NCI-H82 treated with DMSO at 0.1 percent for 48 hours (cell line): ENCODE data around the gene ATL3.
"Not testable (repeated sequence)": the region's sequence is repeated elsewhere in the genome, so short reads cannot be mapped to it uniquely, and the experiment has no call there.

Source experiments
- DNase-seq: peaks from one replicate; lab custom pipeline; 2025; ENCODE audit not compliant: unreplicated experiment; lab: John Stamatoyannopoulos, UW

ATL3 gene

DNA sequence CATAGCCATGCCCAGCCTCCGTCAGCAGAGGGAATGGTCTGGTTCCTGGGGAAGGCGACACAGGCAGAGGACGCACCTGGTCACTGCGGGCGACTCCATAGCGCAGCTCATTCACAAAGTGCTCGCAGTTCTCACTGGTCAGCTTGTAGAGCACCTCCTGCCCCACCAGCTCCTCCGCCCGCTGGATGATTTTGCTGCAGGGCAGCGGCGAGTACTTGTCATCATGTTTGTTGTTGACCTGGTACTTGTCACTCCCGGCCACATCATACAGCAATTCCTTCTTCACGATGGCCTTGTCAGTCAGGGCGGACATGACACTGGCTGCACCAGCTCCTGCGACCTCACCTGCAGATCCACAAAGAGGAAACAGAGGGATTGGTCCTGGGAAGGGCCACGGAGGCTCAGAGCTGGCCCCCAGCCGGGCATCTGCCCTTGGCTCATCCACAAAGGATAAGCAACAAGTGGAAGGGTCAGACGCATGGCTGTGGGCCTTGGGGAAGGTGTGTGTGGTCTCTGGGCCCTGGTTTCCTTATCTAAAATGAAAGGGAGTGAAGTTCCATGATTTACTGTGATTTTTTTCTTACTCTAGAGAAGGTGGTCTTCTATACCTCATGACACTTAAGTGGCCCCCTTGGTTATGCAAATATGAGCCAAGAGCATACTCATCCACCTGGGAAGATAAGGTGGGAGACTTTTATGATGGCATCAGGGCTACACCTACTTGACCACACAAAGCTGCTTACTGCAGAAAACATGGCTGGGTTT lies 81.0 kb downstream of the ATL3 start:
- DNase-seq, result no peak

DNA sequence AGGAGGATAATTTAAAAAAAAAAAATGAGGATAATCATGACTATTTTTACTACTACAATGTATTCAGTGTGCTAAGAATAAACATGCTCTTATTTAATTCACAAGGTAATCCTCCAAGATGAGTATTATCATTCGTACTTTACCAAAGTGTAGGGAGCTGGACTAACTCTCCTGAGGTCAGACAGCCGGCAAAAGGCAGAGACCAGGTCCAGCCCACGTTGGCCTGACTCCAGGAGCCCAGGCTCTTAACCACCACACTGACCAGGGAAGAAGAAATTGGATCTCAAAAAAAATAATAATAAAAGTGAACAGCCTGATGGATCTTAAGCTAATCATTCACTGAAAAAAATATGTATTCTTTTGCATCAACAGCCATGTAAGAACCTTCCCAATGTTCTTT lies 82.2 kb downstream of the ATL3 start:
- no peak for DNase-seq

DNA sequence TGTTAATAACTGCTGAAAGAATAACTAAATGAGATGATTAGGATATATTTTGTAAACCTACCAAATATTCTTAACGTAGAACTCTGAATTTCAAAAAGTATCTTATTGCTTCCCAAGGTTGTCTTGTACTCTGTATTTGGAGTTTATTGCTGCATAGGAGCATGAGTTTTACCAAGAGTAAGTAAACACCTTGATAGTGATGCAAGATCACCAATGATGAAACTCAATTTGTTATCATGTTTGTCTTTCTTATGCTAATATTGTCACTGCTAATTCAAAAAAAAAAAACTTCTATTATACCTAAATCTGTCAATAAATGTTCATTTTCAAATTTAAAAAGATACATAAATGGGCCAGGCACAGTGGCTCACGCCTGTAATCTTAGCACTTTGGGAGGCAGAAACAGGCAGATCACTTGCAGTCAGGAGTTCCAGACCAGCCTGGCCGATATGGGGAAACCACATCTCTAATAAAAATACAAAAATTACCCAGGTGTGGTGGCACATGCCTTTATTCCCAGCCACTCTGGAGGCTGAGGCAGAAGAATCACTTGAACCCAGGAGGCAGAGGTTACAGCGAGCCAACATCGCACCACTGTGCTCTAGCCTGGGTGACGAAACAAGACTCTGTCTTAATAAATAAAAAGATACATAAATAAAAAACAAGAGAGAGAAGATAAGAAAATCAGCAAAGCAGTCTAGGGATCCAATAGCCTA lies 84.6 kb downstream of the ATL3 start:
- no peak for DNase-seq

DNA sequence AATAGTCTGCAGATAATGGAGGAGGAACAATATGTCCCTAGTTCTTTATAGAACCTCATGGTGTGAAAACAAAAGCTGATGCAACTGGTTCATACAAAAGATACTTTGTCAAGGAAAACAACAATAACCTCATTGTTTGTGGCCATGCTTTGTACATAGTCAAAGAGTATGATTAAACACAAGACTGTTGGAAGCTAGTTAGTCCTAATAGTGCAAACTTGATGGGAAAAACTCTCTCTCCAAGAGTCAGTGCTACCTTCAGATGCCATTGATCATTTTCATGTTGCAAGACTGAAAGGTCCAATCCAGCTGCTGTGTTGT lies 87.9 kb downstream of the ATL3 start:
- no peak for DNase-seq

- DNase-seq, result not testable (repeated sequence)
Measured at GRCh38 chr11:63581224-63581623, 90.0 kb downstream of the ATL3 start.

GRCh38 chr11:63578882-63579281 lies 92.3 kb downstream of the ATL3 start:
- DNase-seq, result not testable (repeated sequence)

DNA sequence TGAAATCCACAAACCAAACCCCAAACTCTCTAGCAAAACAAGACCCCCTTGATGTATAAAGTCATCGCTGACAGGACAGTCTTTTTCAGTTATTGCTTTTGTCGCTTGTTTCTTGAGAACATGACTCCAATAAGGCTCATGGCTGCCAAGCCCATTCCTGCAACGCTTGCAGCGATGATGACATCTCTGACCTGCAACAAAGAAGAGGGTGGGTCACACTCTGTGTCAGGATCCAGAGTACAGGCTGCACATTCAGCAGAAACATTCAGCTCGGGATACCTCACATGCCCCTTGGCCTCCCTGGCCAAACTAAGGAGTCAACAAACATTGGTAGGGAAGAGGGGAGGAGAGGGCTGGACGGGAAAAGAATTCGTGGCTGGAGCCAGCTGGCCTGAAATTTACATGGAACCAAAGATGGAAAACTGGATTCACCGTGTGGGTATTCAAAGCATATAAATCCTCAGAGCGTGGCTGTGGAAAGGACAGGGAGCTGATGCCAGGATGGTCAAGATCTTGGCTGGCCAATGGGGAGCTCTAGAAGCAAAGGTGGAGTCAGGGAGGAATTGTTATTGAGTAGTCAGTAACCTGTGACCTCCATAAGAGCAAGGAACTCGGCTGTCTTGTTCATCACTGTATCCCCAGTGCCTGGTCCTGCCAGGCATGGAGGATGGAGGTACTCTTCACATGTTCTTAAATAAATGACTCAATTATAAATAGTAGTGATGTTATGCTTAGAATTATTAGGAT lies 96.1 kb downstream of the ATL3 start:
- DNase-seq, result no peak
